ENCODE results near the gene YPEL2.

YPEL2 gene, protein sequence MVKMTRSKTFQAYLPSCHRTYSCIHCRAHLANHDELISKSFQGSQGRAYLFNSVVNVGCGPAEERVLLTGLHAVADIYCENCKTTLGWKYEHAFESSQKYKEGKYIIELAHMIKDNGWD
- long read RNA-seq, full-length matches to known transcripts = 17 of 19 reads
- long read RNA-seq, partial matches to known transcripts = 0 of 19 reads
- long read RNA-seq, other reads (novel, unspliced or antisense) = 2 of 19 reads

DNA sequence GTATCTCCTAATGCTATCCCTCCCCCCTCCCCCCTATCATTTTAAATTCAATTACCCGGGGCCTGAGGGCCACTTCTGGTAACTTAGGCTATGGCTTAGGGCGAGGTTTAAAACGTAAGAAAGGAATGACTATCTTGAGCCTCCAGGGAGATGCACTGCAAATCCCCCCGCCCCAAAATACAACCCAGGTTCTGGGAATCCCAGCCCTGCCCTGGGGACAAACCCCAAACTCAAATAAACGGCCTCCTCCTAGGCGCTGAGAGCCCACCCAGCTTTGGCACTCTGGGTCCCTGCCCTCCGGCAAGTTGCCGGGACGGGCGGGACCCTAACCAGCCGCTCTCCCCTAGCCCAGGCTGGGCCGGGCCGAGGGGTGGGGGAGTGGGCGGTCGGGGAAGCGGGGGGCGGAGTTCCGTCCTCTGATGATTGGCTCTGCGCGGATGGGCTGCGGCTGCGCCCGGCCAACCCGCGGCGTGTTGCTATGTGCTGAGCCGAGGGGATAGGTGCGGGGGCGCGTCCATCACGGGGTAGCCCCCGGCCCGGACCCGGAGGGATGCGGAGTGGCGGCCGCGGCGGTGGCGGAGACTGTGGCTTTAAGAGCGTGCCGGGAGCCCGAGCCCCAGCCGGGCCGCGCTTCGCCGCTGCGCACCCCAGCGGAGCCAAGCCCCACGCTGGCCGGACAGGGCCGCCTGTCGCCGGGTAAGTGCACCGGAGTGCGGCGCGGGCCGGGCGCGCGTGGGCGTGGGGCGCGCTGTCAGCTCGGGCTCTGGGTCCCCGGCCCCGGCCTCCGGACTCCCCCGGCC, at the start of gene YPEL2:
Gene YPEL2 (plus strand): TSS at position 527 of the 800 bp plus-strand sequence. CDS start 21,755 bp downstream, outside the sequence.
- Histone ChIP-seq H3K4me3 (replicated peaks; ENCODE audit: insufficient read depth, low read length) (peak within 1 kb of the TSS; percentile 89), H3K27ac (replicated peaks) (peak within 1 kb of the TSS; percentile 68), H3K27me3 (ENCODE audit: insufficient read depth, poor library complexity, severe bottlenecking) (no peaks in the 10 kb centered on the region)
- TF ChIP-seq, protein P1, sequence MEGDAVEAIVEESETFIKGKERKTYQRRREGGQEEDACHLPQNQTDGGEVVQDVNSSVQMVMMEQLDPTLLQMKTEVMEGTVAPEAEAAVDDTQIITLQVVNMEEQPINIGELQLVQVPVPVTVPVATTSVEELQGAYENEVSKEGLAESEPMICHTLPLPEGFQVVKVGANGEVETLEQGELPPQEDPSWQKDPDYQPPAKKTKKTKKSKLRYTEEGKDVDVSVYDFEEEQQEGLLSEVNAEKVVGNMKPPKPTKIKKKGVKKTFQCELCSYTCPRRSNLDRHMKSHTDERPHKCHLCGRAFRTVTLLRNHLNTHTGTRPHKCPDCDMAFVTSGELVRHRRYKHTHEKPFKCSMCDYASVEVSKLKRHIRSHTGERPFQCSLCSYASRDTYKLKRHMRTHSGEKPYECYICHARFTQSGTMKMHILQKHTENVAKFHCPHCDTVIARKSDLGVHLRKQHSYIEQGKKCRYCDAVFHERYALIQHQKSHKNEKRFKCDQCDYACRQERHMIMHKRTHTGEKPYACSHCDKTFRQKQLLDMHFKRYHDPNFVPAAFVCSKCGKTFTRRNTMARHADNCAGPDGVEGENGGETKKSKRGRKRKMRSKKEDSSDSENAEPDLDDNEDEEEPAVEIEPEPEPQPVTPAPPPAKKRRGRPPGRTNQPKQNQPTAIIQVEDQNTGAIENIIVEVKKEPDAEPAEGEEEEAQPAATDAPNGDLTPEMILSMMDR (IDR thresholded peaks at IDR 0.05; ENCODE audit: insufficient read depth, low read length) = no peak
- TF ChIP-seq SPI1 (IDR thresholded peaks at IDR 0.05; ENCODE audit: borderline replicate concordance, low read depth) = no peak
- TF ChIP-seq GABPA (IDR thresholded peaks at IDR 0.05; ENCODE audit: low read depth) = no peak
- TF ChIP-seq POLR2AphosphoS5 (IDR thresholded peaks at IDR 0.05; ENCODE audit: low read depth) = no peak
- TF ChIP-seq, protein P2, sequence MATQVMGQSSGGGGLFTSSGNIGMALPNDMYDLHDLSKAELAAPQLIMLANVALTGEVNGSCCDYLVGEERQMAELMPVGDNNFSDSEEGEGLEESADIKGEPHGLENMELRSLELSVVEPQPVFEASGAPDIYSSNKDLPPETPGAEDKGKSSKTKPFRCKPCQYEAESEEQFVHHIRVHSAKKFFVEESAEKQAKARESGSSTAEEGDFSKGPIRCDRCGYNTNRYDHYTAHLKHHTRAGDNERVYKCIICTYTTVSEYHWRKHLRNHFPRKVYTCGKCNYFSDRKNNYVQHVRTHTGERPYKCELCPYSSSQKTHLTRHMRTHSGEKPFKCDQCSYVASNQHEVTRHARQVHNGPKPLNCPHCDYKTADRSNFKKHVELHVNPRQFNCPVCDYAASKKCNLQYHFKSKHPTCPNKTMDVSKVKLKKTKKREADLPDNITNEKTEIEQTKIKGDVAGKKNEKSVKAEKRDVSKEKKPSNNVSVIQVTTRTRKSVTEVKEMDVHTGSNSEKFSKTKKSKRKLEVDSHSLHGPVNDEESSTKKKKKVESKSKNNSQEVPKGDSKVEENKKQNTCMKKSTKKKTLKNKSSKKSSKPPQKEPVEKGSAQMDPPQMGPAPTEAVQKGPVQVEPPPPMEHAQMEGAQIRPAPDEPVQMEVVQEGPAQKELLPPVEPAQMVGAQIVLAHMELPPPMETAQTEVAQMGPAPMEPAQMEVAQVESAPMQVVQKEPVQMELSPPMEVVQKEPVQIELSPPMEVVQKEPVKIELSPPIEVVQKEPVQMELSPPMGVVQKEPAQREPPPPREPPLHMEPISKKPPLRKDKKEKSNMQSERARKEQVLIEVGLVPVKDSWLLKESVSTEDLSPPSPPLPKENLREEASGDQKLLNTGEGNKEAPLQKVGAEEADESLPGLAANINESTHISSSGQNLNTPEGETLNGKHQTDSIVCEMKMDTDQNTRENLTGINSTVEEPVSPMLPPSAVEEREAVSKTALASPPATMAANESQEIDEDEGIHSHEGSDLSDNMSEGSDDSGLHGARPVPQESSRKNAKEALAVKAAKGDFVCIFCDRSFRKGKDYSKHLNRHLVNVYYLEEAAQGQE (IDR thresholded peaks at IDR 0.05; ENCODE audit: insufficient replicate concordance, low read depth) = no peak
- DNase-seq (ENCODE audit: low read depth in 1 of 2, low spot score in 1 of 2) = peak; percentile 82 to 91

DNA sequence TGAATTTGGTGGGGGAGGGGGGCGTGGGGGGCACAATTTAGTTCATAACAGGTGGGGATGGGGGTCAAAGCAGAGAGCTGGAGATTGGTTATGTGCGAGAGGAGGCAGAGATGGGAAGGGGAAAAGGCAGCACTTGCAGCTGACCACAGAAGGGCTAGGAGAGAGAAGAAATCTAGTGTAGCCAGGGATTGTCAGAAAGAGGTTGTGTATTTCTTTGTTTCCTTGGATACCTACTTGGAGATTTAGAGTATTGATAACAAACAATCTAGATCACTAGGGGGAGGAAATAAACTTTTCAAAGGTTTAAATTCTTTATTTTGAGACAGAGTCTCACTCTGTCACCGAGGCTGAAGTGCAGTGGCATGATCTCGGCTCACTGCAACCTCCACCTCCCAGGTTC, 47.1 kb upstream of the YPEL2 start:
- Histone ChIP-seq H3K27me3 (ENCODE audit: insufficient read depth, poor library complexity, severe bottlenecking) (no peaks in the 10 kb centered on the region), H3K4me3 (replicated peaks; ENCODE audit: insufficient read depth, low read length) (no peak overlapping the region), H3K27ac (replicated peaks) (no peak overlapping the region)
- TF ChIP-seq GABPA (IDR thresholded peaks at IDR 0.05; ENCODE audit: low read depth) (no peak), POLR2AphosphoS5 (IDR thresholded peaks at IDR 0.05; ENCODE audit: low read depth) (no peak), SPI1 (IDR thresholded peaks at IDR 0.05; ENCODE audit: borderline replicate concordance, low read depth) (no peak)
- TF ChIP-seq, protein P2 (IDR thresholded peaks at IDR 0.05; ENCODE audit: insufficient replicate concordance, low read depth) = no peak
- TF ChIP-seq, protein P1 (IDR thresholded peaks at IDR 0.05; ENCODE audit: insufficient read depth, low read length) = no peak
- DNase-seq (ENCODE audit: low read depth in 1 of 2, low spot score in 1 of 2) = no peak

DNA sequence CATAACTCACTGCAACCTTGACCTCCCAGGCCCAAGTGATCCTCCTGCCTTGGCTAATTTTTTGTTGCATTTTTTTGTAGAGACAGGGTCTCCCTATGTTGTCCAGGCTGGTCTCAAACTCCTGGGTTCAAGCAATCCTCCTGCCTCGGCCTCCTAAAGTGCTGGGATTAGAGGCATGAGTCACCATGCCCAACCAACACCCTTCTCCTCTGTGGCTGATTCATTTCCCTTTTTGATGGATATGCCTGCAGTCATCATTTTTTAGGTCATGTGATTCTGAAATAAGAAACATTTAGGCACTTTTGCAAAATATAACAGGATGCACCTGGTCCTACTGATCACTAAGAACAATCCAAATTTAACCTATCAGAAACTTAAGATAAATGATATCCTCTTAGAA, 44.0 kb upstream of the YPEL2 start:
- no peak overlapping the region for H3K27ac ChIP-seq (replicated peaks)
- no peaks in the 10 kb centered on the region for H3K27me3 ChIP-seq (ENCODE audit: insufficient read depth, poor library complexity, severe bottlenecking)
- TF ChIP-seq SPI1 (IDR thresholded peaks at IDR 0.05; ENCODE audit: borderline replicate concordance, low read depth) (peak; percentile 41; the same call in 1 of the 2 replicates), GABPA (IDR thresholded peaks at IDR 0.05; ENCODE audit: low read depth) (no peak)
- TF ChIP-seq, protein P2 (IDR thresholded peaks at IDR 0.05; ENCODE audit: insufficient replicate concordance, low read depth) = no peak
- DNase-seq (ENCODE audit: low read depth in 1 of 2, low spot score in 1 of 2) = peak; percentile 22 to 26
- no peak overlapping the region for H3K4me3 ChIP-seq (replicated peaks; ENCODE audit: insufficient read depth, low read length)

All from HL-60 (cell line).